ENCODE measurements around the gene HERC3.
"Not testable (repeated sequence)": the region's sequence is repeated elsewhere in the genome, so short reads cannot be mapped to it uniquely, and the experiment has no call there.

Gene HERC3

DNA sequence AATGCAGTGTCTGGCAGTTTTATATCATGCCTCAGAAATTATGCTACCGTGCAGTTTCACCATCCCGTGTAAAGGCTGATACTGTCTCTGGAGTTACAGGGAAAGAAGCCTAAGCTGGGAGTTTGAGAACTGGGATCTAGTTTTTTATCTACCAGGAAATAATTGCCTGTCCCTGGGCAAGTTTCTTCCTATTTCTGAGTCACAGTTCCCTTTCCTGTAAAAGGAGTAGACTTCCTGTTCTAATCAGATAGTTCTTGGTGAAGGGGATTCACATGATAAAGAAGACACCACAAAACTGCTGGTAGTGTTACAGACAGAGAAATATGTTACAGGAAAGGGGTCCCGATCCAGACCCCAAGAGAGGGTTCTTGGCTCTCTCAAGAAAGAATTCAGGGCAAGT lies 17.1 kb downstream of the HERC3 start:
- DNase-seq (ENCODE audit: low read depth in 2 of 2), result no peak

GRCh38 chr4:88609794-88610193 lies 17.5 kb downstream of the HERC3 start:
- not testable (repeated sequence) for DNase-seq (ENCODE audit: low read depth in 2 of 2)

DNA sequence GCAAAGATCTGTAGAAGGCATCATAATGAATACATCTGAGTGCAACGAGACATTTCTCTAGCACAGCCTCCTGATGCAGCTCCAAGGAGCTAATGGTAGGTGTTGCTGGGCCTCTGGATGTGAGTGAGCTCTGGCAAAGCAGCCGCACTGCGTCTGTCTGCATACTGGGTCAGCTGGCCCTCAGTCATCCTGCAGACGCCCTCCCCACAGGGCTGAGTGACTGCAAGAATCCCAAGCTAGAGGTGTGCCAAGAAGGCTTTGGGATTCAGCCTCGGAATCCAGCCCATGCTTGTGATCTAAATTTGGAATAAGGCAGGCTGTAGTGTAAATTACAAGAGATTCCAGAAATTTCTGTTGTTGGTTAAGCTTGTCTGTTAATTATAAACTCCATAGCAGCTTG lies 18.5 kb downstream of the HERC3 start:
- DNase-seq (ENCODE audit: low read depth in 2 of 2), result no peak

DNA sequence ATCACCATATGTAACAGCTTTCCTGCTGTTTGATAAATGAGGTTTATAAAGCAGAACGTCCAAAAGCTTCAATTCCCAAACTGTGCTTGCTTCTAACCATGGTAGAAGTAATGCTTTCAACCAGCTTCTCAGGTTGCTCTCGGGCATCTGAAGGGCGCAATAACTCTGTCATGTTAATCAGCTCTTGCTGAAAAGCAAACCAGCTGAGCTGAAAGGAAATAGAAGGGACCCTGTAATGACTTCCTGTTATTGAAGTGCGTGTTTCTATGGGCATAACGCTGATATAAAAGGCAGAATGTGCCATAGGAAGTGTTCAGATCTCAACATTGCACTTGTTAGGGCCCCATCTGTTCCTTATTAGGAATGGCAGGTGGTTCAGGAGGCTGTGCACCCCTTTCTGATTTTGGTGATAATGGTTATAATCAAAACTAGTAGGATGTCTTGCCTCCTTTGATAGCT lies 21.2 kb downstream of the HERC3 start:
- DNase-seq (ENCODE audit: low read depth in 2 of 2), result no peak

- DNase-seq (ENCODE audit: low read depth in 2 of 2), result no peak
Observed at GRCh38 chr4:88614058-88614457, 21.8 kb downstream of the HERC3 start.

DNA sequence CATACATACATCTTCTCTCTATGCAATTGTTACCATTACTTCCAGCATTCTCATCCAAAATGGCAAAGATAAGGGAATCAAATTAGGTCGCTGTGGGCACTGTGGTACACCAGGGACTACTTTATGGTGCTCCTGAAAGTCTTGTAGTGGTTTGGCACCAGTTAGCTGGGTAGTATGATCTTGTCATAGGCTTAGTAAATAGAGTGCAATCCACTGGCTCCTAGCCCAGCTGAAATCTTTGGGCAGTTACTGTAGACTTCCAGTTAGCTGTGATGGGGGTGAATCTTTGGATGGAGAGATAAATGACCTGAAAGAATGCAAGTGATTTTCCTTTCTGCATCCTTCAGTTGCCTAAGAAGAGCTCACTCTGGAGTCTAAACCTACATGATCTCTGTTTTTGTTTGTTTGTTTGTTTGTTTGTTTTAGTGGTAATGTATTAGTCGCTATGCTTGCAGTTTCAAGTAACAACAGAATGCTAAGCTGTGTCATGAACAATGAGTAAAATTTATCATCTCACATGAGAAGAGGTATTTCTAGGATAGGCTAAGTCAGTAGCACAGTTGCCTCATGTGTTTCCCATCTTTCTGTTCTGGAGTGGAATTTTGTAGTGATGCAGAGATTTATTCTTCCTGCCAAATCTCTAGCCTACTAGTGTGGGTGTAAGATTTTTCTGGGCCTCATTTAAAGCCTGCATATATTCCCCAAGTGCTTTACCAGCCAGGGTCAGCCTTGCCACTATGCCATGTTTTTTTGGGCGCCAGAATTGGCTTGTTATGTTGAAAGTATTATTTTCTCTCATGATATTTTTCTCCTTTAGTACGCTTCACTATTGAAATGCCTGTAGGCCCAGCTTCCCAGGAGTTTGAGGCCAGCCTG lies 24.2 kb downstream of the HERC3 start:
- DNase-seq (ENCODE audit: low read depth in 2 of 2), result no peak

GRCh38 chr4:88618782-88619485 lies 26.7 kb downstream of the HERC3 start:
- no peak for DNase-seq (ENCODE audit: low read depth in 2 of 2)

- DNase-seq (ENCODE audit: low read depth in 2 of 2), result no peak
Observed at GRCh38 chr4:88619971-88620370, 27.7 kb downstream of the HERC3 start.

GRCh38 chr4:88621763-88622327 lies 29.6 kb downstream of the HERC3 start:
- DNase-seq (ENCODE audit: low read depth in 2 of 2), result no peak

- no peak for DNase-seq (ENCODE audit: low read depth in 2 of 2)
Observed at GRCh38 chr4:88623097-88623496, 30.8 kb downstream of the HERC3 start.

GRCh38 chr4:88628746-88629145 lies 36.5 kb downstream of the HERC3 start:
- DNase-seq (ENCODE audit: low read depth in 2 of 2), result no peak

DNA sequence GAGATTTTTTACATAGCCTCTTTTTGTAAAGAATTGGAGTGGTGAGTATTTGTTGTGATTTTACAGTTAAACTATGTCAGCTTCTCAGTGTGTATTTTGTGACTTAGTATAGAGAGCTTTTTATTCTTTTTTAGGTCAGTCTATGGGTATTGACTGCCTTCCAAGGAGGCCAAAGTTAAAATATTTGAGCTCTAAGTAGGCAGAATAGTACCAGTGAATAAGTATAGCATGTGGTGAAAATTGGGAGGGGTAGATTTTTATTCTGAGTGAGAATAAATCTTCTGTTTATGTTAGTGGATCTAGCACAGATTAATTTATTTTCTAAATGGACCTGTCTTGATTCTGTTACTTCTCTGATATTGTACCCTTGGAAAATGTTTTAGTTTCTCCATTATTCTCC lies 37.5 kb downstream of the HERC3 start:
- no peak for DNase-seq (ENCODE audit: low read depth in 2 of 2)

- DNase-seq (ENCODE audit: low read depth in 2 of 2), result no peak
Observed at GRCh38 chr4:88630756-88631155, 38.5 kb downstream of the HERC3 start.

GRCh38 chr4:88643932-88644331 lies 51.7 kb downstream of the HERC3 start:
- no peak for DNase-seq (ENCODE audit: low read depth in 2 of 2)

DNA sequence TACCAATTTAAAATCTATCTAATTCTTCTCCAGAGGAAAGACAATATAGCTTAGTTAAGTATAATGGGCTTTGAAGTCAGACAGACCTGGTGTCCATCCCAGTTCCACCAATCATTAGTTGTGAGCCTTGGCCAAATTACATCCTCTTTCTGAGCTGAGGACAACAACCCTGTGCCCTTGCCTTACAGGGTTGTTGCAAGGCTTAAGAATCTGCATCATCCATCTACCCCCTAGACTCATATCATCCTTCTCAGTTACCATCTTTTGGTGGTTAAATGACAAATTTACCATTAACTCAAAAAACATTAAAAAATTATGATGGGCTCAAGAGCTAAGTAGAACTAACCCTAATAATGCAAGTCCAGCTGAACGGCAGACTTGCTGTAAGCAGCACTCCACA lies 53.7 kb downstream of the HERC3 start:
- no peak for DNase-seq (ENCODE audit: low read depth in 2 of 2)

- no peak for DNase-seq (ENCODE audit: low read depth in 2 of 2)
Observed at GRCh38 chr4:88646528-88647280, 54.4 kb downstream of the HERC3 start.

GRCh38 chr4:88649716-88650115 lies 57.4 kb downstream of the HERC3 start:
- no peak for DNase-seq (ENCODE audit: low read depth in 2 of 2)

DNA sequence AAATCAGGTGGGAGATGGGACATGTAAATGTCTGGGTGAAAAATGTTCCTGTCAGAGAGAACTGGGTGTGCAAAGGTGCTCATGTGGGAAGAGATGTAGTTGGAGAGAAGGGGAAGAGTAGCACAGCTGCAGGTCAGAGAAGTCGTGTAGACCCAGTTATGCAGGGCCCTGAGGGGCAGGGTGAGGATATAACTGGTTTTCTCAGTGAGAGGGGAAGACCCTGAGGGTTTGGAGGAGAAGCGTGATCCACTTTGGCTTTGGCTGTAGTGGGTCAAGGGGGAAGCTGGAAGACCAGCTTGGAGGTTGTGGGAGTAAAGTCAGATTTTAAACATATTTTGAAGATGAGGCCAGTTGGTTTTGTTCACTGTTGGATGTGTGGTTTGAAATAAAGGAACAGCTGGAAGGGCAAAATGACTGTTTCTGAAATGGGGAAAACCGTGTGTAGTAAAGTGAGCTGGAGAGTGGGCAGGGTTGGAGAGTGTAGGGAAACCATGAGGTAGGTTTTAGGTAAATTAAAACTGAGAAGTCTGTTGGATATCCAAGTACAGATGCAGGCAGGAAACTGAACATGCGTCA lies 61.2 kb downstream of the HERC3 start:
- no peak for DNase-seq (ENCODE audit: low read depth in 2 of 2)

DNA sequence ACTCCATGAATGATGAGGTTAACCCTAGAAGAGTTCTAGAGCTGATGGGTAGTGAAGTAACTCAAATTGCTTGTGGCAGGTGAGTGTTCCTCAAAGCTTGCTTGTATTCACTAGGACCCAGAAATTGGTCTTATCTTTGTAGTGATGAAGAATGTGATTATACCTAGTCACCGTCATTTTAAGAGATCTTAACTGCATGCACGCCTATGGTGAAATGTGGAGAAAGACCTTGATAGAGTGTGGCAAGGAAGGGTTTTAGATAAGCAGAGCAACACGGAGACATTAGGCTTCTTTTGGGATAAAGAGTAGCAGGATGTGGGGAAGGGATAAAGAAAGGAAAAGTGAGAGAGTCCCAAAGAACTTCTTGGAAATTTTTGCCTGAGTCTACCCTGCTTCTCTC lies 62.9 kb downstream of the HERC3 start:
- no peak for DNase-seq (ENCODE audit: low read depth in 2 of 2)

DNA sequence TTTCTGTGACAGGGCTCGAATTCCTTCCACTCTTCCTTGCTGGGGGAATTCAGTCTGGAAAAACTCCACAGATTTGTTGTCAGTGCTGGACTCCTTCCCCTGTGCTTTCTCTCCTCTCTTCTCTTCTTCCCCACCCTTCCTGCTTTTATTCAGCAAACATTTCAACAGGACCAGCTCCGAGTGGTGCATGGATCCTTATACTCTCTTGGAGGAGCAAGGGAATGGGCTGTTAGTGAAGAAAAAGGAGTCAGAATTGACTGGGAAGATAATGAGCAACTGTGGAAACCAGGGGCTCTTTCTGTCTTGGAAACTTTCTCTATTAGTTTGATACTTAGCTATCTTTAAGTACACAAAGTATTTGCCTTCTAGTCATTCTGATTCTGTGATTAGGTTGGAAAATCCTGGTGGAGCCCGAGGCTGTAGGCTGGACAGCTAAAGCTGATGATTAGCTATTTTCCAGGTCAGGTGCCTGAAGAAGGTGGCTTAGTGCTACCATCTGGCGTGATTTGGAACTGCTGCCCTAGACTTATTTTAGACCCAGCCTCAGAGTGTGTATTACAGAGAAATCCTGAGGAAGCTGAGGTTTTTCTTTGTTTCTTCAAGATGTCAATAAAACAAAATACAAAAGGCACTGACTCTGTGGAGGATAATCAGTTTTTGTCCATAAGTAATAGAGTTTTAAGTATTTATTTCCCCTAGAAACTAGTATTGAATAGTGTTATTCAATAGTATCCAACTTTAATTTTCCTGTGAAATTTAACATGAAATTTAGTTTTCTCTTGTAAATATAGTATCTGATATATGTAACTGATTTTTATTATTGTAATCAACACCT lies 67.0 kb downstream of the HERC3 start:
- DNase-seq (ENCODE audit: low read depth in 2 of 2), result no peak

- DNase-seq (ENCODE audit: low read depth in 2 of 2), result no peak
Observed at GRCh38 chr4:88659890-88660208, 67.6 kb downstream of the HERC3 start.
